ENCODE measurements around the gene DIDO1.

The DIDO1 gene

GRCh38 chr20:62889871-62890270, 36.4 kb downstream of the DIDO1 start:
- no peak for DNase-seq

GRCh38 chr20:62889411-62889810, 36.9 kb downstream of the DIDO1 start:
- DNase-seq = no peak

GRCh38 chr20:62888910-62889309, 37.4 kb downstream of the DIDO1 start:
- DNase-seq = no peak

- DNase-seq = no peak
Observed at GRCh38 chr20:62888406-62888805, 37.9 kb downstream of the DIDO1 start.

GRCh38 chr20:62887860-62888239, 38.5 kb downstream of the DIDO1 start:
- no peak for DNase-seq

- peak; percentile 53 for DNase-seq
Observed at GRCh38 chr20:62887152-62887859, 39.0 kb downstream of the DIDO1 start.

- DNase-seq = no peak
Observed at GRCh38 chr20:62886709-62887058, 39.6 kb downstream of the DIDO1 start.

GRCh38 chr20:62885896-62886708, 40.2 kb downstream of the DIDO1 start:
- no peak for DNase-seq

GRCh38 chr20:62885046-62885895, 41.0 kb downstream of the DIDO1 start:
- DNase-seq = no peak

GRCh38 chr20:62884556-62884955, 41.7 kb downstream of the DIDO1 start:
- DNase-seq = no peak

- no peak for DNase-seq
Observed at GRCh38 chr20:62882426-62882825, 43.9 kb downstream of the DIDO1 start.

- DNase-seq = no peak
Observed at GRCh38 chr20:62881662-62882395, 44.5 kb downstream of the DIDO1 start.

GRCh38 chr20:62880935-62881661, 45.2 kb downstream of the DIDO1 start:
- DNase-seq = no peak

GRCh38 chr20:62880147-62880934, 46.0 kb downstream of the DIDO1 start:
- DNase-seq = no peak

- DNase-seq = no peak
Observed at GRCh38 chr20:62879275-62880146, 46.8 kb downstream of the DIDO1 start.

- no peak for DNase-seq
Observed at GRCh38 chr20:62878244-62879038, 47.9 kb downstream of the DIDO1 start.

- no peak for DNase-seq
Observed at GRCh38 chr20:62876902-62877816, 49.1 kb downstream of the DIDO1 start.

GRCh38 chr20:62876501-62876901, 49.8 kb downstream of the DIDO1 start:
- DNase-seq = no peak

Data from CD4-positive, alpha-beta T cell treated with Interleukin-17A for 4 hours (primary cell).